Right lobe of liver (tissue), 4 donors: ENCODE measurements around the gene NEK4.

Experiments used
- CTCF ChIP-seq, 4 donors: fragments of 200-600 bp in 3 of 4; fragments of 450-650 bp in 1 of 4; IDR thresholded peaks; one replicate each; pipeline versions ENCODE4 v1.5.1 to v1.8.0; 2016 to 2022; ENCODE audit warnings: antibody characterized with exemption in 4 of 4, mild to moderate bottlenecking in 2 of 4
- POLR2A ChIP-seq: fragments of 450-650 bp; IDR thresholded peaks from one replicate; pipeline ENCODE4 v1.6.1; 2017; ENCODE audit warnings: antibody characterized with exemption, mild to moderate bottlenecking
- donor health status: DM: no; HTN: no; CAD: no.
- donor health status: DM: no; HTN: no; CAD: no.
- donor health status: DM: no; HTN: yes; CAD: no.

DNA sequence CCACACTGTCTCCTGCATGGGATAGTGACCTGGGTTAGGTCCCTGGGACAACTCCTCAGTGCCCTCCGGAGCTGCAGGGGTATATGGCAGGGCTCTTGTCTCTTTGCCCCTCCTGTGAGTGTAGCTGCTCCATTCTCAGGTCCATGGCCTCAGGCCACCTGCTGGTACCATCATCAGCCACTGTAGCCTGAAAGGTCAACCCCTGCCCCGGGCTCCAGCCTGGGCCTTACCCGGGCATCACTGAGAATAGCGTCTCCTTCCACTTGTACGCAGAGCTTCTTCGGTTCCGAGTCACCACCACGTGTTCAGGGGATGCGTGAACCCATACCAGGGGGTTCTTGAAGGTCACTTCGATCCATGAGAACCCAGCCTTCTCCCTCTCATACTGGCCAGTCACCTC lies 45.9 kb upstream of the NEK4 start:
- peak; percentile 20 for TF ChIP-seq POLR2A
- TF ChIP-seq CTCF (IDR thresholded peaks at IDR 0.05), result no peak
